ENCODE data around the gene NPC1L1.
A peak's percentile ranks its signal among the peaks of the same experiment; 100 is the strongest.

NPC1L1 gene

DNA sequence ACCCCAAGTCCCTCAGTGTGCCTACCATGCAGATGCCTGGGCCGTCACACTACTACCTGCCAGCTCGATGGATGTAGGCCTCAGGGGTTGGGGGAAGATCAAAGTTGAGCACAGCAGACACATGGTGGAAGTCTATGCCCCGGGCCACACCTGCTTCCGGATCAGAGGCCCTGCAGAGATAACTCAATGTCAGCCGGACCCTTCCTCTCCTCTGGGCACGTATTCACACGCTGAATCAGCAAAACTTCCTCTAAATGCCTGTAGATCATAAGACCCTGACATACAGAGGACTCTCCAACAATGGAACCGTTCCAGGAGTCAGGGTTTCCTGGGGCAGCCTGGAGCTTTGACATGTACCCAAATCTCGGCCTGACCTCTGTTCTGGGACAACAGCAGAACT lies 28.8 kb upstream of the NPC1L1 start:
- POLR2A ChIA-PET, result interaction anchor here (0.6 kb wide), 1 partner anchor 43 kb away, joined by 4 read pairs; no protein-coding TSS in a partner anchor
- Histone ChIP-seq H3K36me3 (ENCODE audit: control insufficient read depth in 2 of 2, insufficient read depth in 1 of 2, low read length in 2 of 2) (peaks cover 22 to 86% of the 10 kb centered on the region in 2 experiments), H3K4me3 (ENCODE audit: low read depth, low read length) (no peak overlapping the region), H3K9me3 (ENCODE audit: control insufficient read depth, insufficient read depth, low read depth, low read length) (no peaks in the 10 kb centered on the region), H3K27ac (ENCODE audit: extremely low read depth, low read depth, low read length) (no peak overlapping the region), H3K4me1 (ENCODE audit: control insufficient read depth, insufficient read depth, low read length) (no peaks in the 10 kb centered on the region)
- TF ChIP-seq ZNF610 (tag by site-specific recombination; IDR thresholded peaks at IDR 0.05; ENCODE audit: borderline replicate concordance), result no peak
- TF ChIP-seq REST (tag by site-specific recombination; IDR thresholded peaks at IDR 0.05), result 0 out of 2 replicates have a peak, but pooled peaks have one; percentile 15
- CTCF ChIA-PET, result interaction anchor here (0.6 to 0.8 kb wide), 3 partner anchors 35 to 485 kb away, joined by 3 to 4 read pairs (median 4); no protein-coding TSS in a partner anchor

DNA sequence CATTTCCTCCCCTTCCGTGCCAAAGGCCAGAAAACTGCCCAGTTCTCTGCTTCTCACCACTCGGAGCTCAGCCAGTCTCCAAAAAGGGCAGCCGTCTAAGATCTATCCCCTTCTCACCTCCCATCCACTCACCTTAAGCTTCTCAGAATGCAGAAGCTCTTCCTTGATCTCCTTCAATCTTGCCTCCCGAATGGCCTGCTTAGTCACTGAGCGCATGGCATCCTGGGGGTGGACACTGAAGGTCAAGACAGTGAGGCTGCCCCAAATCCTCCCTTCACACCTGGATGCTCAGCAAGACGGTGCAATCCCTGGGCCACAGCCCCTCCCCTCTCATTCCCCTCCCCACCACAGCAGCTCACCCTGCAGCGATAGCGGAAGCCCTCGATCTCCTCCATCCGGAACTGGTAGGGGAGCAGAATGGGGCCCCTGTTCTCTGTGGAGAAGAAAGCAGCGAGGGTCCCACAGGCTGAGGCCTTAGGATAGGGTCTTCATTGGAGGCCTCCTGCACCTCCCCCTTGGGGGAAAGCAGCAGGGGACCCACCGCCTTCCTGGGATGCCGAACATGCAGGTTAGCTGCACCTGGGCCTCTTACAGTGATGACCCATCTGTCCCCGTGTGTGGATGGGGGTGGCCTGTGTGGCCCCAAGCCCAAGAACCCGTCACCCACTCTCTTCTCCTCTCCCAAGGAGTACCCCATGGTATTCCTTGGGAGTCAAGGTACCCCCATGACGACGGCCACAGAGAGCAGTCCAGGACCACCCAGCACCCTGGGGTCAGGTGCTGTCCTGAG lies 27.8 kb upstream of the NPC1L1 start:
- H3K36me3 ChIP-seq (ENCODE audit: control insufficient read depth in 2 of 2, insufficient read depth in 1 of 2, low read length in 2 of 2), result peaks cover 22 to 92% of the 10 kb centered on the region in 2 experiments
- H3K4me3 ChIP-seq (ENCODE audit: low read depth, low read length), result no peak overlapping the region
- POLR2A ChIA-PET, result interaction anchor here (1.5 kb wide), 1 partner anchor 13 kb away, joined by 3 read pairs; the partner anchor contains the start of gene TMED4
- TF ChIP-seq, protein P1, sequence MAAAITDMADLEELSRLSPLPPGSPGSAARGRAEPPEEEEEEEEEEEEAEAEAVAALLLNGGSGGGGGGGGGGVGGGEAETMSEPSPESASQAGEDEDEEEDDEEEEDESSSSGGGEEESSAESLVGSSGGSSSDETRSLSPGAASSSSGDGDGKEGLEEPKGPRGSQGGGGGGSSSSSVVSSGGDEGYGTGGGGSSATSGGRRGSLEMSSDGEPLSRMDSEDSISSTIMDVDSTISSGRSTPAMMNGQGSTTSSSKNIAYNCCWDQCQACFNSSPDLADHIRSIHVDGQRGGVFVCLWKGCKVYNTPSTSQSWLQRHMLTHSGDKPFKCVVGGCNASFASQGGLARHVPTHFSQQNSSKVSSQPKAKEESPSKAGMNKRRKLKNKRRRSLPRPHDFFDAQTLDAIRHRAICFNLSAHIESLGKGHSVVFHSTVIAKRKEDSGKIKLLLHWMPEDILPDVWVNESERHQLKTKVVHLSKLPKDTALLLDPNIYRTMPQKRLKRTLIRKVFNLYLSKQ (tag by site-specific recombination; IDR thresholded peaks at IDR 0.05; ENCODE audit: borderline replicate concordance), result no peak
- TF ChIP-seq ZNF157 (tag by site-specific recombination; IDR thresholded peaks at IDR 0.05), result no peak
- TF ChIP-seq PRDM1 (tag by site-specific recombination; IDR thresholded peaks at IDR 0.05), result no peak
- no peak for TF ChIP-seq ZNF785 (tag by site-specific recombination; IDR thresholded peaks at IDR 0.05)
- TF ChIP-seq SP3 (tag by site-specific recombination; IDR thresholded peaks at IDR 0.05), result no peak
- no peak for TF ChIP-seq GLI2 (tag by site-specific recombination; IDR thresholded peaks at IDR 0.05; ENCODE audit: borderline replicate concordance, low read depth)
- CTCF ChIA-PET, result interaction anchor here (0.5 to 1.5 kb wide), 2 partner anchors 32 to 221 kb away, joined by 3 to 4 read pairs; no protein-coding TSS in a partner anchor
- H3K27ac ChIP-seq (ENCODE audit: extremely low read depth, low read depth, low read length), result no peak overlapping the region
- no peaks in the 10 kb centered on the region for H3K9me3 ChIP-seq (ENCODE audit: control insufficient read depth, insufficient read depth, low read depth, low read length)
- H3K4me1 ChIP-seq (ENCODE audit: control insufficient read depth, insufficient read depth, low read length), result no peaks in the 10 kb centered on the region

DNA sequence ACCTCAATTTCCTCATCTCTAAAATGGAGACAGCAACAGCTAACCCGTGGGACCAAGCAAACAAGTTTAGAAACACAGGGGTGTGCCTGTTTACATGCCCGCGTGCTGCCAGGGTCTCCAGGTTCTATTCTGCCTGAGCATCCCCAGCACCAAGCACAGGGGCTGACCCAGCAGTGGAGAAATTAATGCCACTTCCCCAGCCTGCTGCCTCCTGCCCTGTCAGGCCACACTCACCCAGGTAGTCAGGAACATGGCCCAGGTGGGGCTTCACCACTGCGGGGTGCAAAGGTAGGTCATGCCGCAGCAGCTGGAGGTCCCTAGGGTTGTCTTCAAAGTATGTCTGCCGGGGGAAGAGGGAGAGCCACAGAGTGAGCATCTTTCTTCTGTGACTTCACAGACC lies 26.8 kb upstream of the NPC1L1 start:
- no peaks in the 10 kb centered on the region; the same call in 1 of the 2 replicates for H3K4me1 ChIP-seq (ENCODE audit: control insufficient read depth, insufficient read depth, low read length)
- no peaks in the 10 kb centered on the region for H3K9me3 ChIP-seq (ENCODE audit: control insufficient read depth, insufficient read depth, low read depth, low read length)
- no peak overlapping the region for H3K27ac ChIP-seq (ENCODE audit: extremely low read depth, low read depth, low read length)
- H3K4me3 ChIP-seq (ENCODE audit: low read depth, low read length), result no peak overlapping the region
- peaks cover 22 to 93% of the 10 kb centered on the region in 2 experiments for H3K36me3 ChIP-seq (ENCODE audit: control insufficient read depth in 2 of 2, insufficient read depth in 1 of 2, low read length in 2 of 2)
- POLR2A ChIA-PET, result interaction anchor here (1.5 kb wide), 1 partner anchor 14 kb away, joined by 3 read pairs; the partner anchor contains the start of gene TMED4
- CTCF ChIA-PET, result interaction anchor here (0.6 to 1.5 kb wide), 2 partner anchors 31 to 414 kb away, joined by 3 read pairs; no protein-coding TSS in a partner anchor
- TF ChIP-seq ZBTB1 (tag by site-specific recombination; IDR thresholded peaks at IDR 0.05) (no peak), ZNF248 (tag by site-specific recombination; IDR thresholded peaks at IDR 0.05) (no peak), SP2 (tag by site-specific recombination; IDR thresholded peaks at IDR 0.05) (no peak), ZNF501 (tag by site-specific recombination; IDR thresholded peaks at IDR 0.05) (no peak)
- TF ChIP-seq, protein P1 (tag by site-specific recombination; IDR thresholded peaks at IDR 0.05; ENCODE audit: borderline replicate concordance), result no peak

Measured in HEK293 (cell line).